Sigmoid colon (tissue), 7 donors: ENCODE measurements around the gene ME3. TPM values are rescaled to one million over a fixed set of nuclear protein-coding genes. Genes with fewer than 3 reads are reported as not detected.

Experiments
- DNase-seq: peaks from one replicate; pipeline ENCODE4 v3.0.0-alpha.2; 2019
- H3K27ac ChIP-seq, 4 donors: fragments of 200-600 bp; sonication (generic); one replicate each; pipeline ENCODE4 v1.5.1; 2016 to 2019; ENCODE audit warnings: mild to moderate bottlenecking in 1 of 4
- H3K27me3 ChIP-seq, 3 donors: fragments of 200-600 bp; sonication (generic); one replicate each; pipeline ENCODE4 v1.5.1; 2019; ENCODE audit warnings: mild to moderate bottlenecking in 1 of 3
- H3K36me3 ChIP-seq, 4 donors: fragments of 200-600 bp; sonication (generic); one replicate each; pipeline ENCODE4 v1.5.1; 2016 to 2019
- H3K4me1 ChIP-seq, 4 donors: fragments of 200-600 bp; sonication (generic); one replicate each; pipeline ENCODE4 v1.5.1; 2017 to 2019
- H3K4me3 ChIP-seq, 4 donors: fragments of 200-600 bp; sonication (generic); one replicate each; pipeline ENCODE4 v1.5.1; 2017 to 2019; ENCODE audit warnings: mild to moderate bottlenecking in 2 of 4, moderate library complexity in 1 of 4
- H3K9me3 ChIP-seq, 4 donors: fragments of 200-600 bp in 3 of 4; sonication (generic) in 3 of 4; one replicate each; pipeline versions ENCODE4 v1.5.1 to v1.6.1; 2013 to 2019
- EP300 ChIP-seq, 4 donors: sonication (generic); formaldehyde crosslinking; IDR thresholded peaks; one replicate each; pipeline ENCODE4 v1.6.1; 2017; ENCODE audit warnings: antibody characterized with exemption in 4 of 4
- POLR2A ChIP-seq, 2 donors: fragments of 450-650 bp; IDR thresholded peaks; one replicate each; pipeline ENCODE4 v1.6.1; 2016; ENCODE audit warnings: antibody characterized with exemption in 2 of 2, mild to moderate bottlenecking in 2 of 2, moderate library complexity in 2 of 2
- POLR2AphosphoS5 ChIP-seq, 4 donors: sonication (generic); formaldehyde crosslinking; IDR thresholded peaks; one replicate each; pipeline ENCODE4 v1.6.1; 2017; ENCODE audit warnings: antibody characterized with exemption in 4 of 4
- WGBS, 2 donors: extraction: QIAGEN DNeasy Blood & Tissue Kit; methylation state at CpG; one replicate each; pipeline ENCODE4 v1.1.7; 2013; 5-methylcytosine and 5-hydroxymethylcytosine counted together
- intact Hi-C: fragments of 100-400 bp; cut with DNase I; formaldehyde crosslinking; loops from one replicate; pipeline ENCODE4 v1.15.1; 2023
- polyA plus RNA-seq, 3 donors: library from polyadenylated mRNA; stranded (reverse); fragments of 200-250 nt; gene quantifications; one replicate each; pipeline ENCODE4 v1.2.3, GENCODE V29; 2013
- total RNA-seq, 4 donors: library from RNA; depleted of rRNA; stranded (reverse); fragments of >200 nt; gene quantifications; one replicate each; pipeline ENCODE4 v1.1.0, GENCODE V29; 2016
- TF ChIP-seq, protein P1 (sequence below), 4 experiments: fragments of 450-650 bp in 3 of 4; fragments of 200-600 bp in 1 of 4; IDR thresholded peaks; one replicate each; pipeline ENCODE4 v1.5.1; 2016 to 2019; ENCODE audit warnings: antibody characterized with exemption in 4 of 4, mild to moderate bottlenecking in 3 of 4, moderate library complexity in 2 of 4
- donor health status: healthy with polysubstance abuse.
- donor health status: Bipolar disorder and iron deficiency.
- donor health status: healthy.

The ME3 gene
- total and polyA plus RNA-seq, 7 donors: 7.8 to 53.2 (median 25.5) TPM

DNA sequence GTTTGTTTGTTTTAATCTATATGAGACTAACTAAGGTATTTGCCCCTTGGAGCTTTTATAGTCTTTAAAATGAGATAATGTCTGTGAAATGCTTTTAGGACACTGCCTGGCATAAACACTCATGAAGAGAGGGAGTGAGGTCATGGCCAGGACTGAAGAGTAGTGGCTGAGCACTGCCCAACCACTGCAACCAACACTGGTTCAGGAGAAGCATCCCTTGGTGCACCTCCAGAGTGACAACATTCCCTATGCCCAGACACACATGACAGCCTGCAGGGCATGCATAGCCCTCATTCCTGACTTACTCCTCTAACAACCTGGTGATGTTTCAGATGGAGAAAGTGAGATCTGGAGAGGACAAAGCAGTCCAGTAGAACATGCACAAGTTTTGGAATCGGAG lies 36.1 kb downstream of the ME3 start:
- H3K4me1 ChIP-seq: peaks cover 0 to 26% (median 10%) of the 10 kb centered on the region in 4 donors
- DNase-seq: no peak
- no peak for TF ChIP-seq POLR2A (IDR thresholded peaks at IDR 0.05)
- TF ChIP-seq POLR2AphosphoS5 (IDR thresholded peaks at IDR 0.05): no peak
- no peak for TF ChIP-seq EP300 (IDR thresholded peaks at IDR 0.05)
- TF ChIP-seq, protein P1, sequence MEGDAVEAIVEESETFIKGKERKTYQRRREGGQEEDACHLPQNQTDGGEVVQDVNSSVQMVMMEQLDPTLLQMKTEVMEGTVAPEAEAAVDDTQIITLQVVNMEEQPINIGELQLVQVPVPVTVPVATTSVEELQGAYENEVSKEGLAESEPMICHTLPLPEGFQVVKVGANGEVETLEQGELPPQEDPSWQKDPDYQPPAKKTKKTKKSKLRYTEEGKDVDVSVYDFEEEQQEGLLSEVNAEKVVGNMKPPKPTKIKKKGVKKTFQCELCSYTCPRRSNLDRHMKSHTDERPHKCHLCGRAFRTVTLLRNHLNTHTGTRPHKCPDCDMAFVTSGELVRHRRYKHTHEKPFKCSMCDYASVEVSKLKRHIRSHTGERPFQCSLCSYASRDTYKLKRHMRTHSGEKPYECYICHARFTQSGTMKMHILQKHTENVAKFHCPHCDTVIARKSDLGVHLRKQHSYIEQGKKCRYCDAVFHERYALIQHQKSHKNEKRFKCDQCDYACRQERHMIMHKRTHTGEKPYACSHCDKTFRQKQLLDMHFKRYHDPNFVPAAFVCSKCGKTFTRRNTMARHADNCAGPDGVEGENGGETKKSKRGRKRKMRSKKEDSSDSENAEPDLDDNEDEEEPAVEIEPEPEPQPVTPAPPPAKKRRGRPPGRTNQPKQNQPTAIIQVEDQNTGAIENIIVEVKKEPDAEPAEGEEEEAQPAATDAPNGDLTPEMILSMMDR (IDR thresholded peaks at IDR 0.05): no peak
- 91 to 97% methylated on average over 1 of the region's 1 CpG for WGBS, 2 donors
- intact Hi-C loops: no loop called here
- H3K4me3 ChIP-seq: no peak overlapping the region
- H3K27me3 ChIP-seq: no peaks in the 10 kb centered on the region
- H3K9me3 ChIP-seq: no peaks in the 10 kb centered on the region
- no peaks in the 10 kb centered on the region for H3K36me3 ChIP-seq
- peak overlapping the region in 2 of 4 donors; percentile 1 to 43 for H3K27ac ChIP-seq

DNA sequence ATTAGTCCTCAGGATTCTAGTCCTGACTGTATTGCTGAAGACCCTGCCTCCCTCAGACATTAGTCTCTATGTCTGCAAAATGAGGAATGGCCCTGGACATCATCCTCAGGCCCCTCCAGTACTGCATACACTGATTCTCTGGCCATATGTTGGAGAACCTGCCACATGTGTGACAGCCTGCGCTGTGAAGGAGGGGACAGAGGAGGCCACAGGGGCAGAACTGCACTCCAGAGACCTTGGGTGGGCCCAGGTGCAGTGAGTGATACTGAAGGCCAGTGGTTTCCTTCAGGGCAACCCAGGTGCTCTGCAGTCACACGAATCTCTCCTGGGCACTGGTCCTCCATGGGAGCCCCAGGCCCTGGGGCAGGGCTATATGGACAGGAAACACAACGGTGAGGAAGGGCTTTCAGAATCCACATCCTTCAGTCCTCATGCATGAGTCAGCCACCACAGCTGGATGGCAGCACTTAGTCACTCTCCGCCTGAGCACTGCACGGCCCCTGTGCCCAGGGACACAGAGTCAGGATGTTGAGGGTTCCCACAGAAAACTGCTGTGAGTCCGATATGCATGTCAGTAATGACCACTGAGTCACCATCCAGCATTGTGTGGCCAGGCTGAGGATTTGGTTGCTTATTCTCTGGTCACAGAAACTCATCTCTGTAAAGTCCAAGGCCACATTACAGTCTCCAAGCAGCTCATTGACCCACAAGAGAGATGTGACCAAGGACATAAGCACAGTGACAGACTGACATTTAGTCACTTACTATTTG lies 39.7 kb downstream of the ME3 start:
- DNase-seq: peak; percentile 66
- intact Hi-C loops: no loop called here
- H3K36me3 ChIP-seq: no peaks in the 10 kb centered on the region
- TF ChIP-seq POLR2AphosphoS5 (IDR thresholded peaks at IDR 0.05): no peak
- no peak for TF ChIP-seq POLR2A (IDR thresholded peaks at IDR 0.05)
- WGBS, 2 donors: 66 to 75% methylated on average over 6 of the region's 6 CpGs
- H3K4me3 ChIP-seq: no peak overlapping the region
- H3K27me3 ChIP-seq: no peaks in the 10 kb centered on the region
- H3K4me1 ChIP-seq: peaks cover 0 to 62% (median 46%) of the 10 kb centered on the region in 4 donors
- H3K9me3 ChIP-seq: no peaks in the 10 kb centered on the region
- H3K27ac ChIP-seq: peak overlapping the region in 1 of 4 donors; percentile 81

DNA sequence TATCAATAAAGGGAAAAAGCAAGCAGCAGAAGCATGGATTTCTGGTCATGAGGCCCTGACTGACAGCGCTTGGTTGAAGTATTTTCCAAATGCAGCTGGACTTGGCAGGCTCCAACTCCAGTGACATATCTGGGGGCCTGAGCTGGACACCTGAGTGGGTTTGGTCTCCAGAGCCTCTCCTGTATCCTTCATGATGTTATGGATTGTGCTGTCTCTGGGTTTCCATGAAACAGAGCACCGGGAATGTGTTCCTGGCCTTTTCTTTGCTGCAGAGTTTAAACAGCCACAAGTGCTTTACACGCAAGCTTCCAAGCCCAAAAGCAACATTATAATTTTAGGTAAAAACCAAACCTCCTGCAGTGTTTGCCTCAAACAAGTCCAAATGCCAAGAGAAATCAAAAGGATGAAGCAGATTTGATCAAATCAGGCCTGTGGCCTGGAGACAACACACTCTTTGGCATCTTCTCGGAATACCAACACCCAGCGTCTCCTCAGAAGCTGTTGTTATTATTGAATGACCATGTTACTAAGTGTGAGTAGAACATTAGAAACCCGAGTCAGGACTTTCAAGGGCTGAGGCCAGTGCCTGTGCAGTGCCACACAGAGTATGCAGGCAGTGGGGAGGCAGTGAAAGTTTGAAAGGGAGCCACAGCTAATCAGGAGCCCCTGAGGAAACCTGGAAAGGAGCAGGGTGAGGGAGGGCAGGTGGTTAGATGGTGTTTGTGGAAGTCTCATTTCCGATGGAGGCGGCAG lies 42.0 kb downstream of the ME3 start:
- no peak overlapping the region for H3K4me3 ChIP-seq
- peak overlapping the region; percentile 19 to 81 (median 74) for H3K27ac ChIP-seq
- DNase-seq: no peak
- H3K36me3 ChIP-seq: no peaks in the 10 kb centered on the region
- TF ChIP-seq, protein P1 (IDR thresholded peaks at IDR 0.05): no peak
- TF ChIP-seq POLR2AphosphoS5 (IDR thresholded peaks at IDR 0.05): peak in 2 of 4 donors; percentile 45 to 48
- intact Hi-C loops: no loop called here
- no peaks in the 10 kb centered on the region for H3K9me3 ChIP-seq
- peaks cover 0 to 73% (median 48%) of the 10 kb centered on the region in 4 donors for H3K4me1 ChIP-seq
- 89 to 91% methylated on average over 8 of the region's 8 CpGs for WGBS, 2 donors
- H3K27me3 ChIP-seq: no peaks in the 10 kb centered on the region

DNA sequence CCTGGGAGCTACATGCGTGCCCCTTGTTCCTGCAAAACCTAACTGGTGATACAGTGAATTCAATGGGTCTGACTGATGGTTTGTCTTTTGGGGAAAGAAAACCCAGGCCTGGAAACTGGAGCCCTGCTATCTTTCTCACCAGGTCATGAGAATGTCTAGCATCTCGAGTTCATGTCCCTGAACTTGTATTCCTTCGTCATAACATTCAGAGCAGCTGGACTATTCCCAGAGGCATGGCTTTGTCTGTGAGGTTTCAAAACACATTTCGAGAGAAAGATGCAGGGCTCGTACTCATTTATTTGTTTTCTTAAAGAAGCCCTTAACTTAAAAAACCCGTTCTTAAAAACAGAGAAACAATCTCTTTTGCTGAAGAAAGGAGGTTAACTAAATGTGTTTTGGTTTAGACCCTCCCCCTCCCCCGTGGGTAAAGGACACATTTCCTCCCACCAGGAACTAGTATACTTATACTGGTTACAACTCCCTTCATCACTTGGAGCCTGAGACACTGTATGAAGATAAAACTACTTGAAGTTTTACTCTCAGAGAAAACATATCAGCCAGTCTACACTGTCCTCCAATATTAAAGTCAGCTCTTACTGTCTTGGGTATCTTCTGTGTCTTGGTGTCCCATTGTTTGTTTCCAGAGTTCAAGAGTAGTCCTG lies 43.2 kb downstream of the ME3 start:
- TF ChIP-seq, protein P1 (IDR thresholded peaks at IDR 0.05): no peak
- peak in 3 of 4 donors; percentile 40 to 66 (median 44) for TF ChIP-seq POLR2AphosphoS5 (IDR thresholded peaks at IDR 0.05)
- TF ChIP-seq POLR2A (IDR thresholded peaks at IDR 0.05): no peak
- TF ChIP-seq EP300 (IDR thresholded peaks at IDR 0.05): peak in 2 of 4 donors; percentile 9 to 29
- 82 to 83% methylated on average over 7 of the region's 7 CpGs for WGBS, 2 donors
- no peak for DNase-seq
- intact Hi-C loops: loop anchor here (2.0 to 5.0 kb wide), 2 partner anchors 44 to 183 kb away; partner anchors contain the start of gene ME3
- Histone ChIP-seq H3K4me1 (peaks cover 0 to 76% (median 51%) of the 10 kb centered on the region in 4 donors), H3K9me3 (no peaks in the 10 kb centered on the region), H3K27me3 (no peaks in the 10 kb centered on the region), H3K4me3 (no peak overlapping the region), H3K27ac (peak overlapping the region; percentile 19 to 81 (median 74)), H3K36me3 (no peaks in the 10 kb centered on the region)
